HuH-7 (cell line): ENCODE measurements around the gene SLC35F3.
A peak's percentile ranks its signal among the peaks of the same experiment; 100 is the strongest.
"Not testable (repeated sequence)": the region's sequence is repeated elsewhere in the genome, so short reads cannot be mapped to it uniquely, and the experiment has no call there.

Experiments used
- DNase-seq: peaks from one replicate; pipeline ENCODE4 v3.0.0; 2011; ENCODE audit warnings: low spot score

The SLC35F3 gene

GRCh38 chr1:234322097-234322496, 417.6 kb downstream of the SLC35F3 start:
- no peak for DNase-seq

- peak; percentile 76 for DNase-seq
Measured at GRCh38 chr1:234322979-234323378, 418.5 kb downstream of the SLC35F3 start.

GRCh38 chr1:234324821-234325220, 420.3 kb downstream of the SLC35F3 start:
- DNase-seq: no peak

GRCh38 chr1:234325878-234326496, 421.5 kb downstream of the SLC35F3 start:
- no peak for DNase-seq

GRCh38 chr1:234326497-234327366, 422.3 kb downstream of the SLC35F3 start:
- DNase-seq: peak; percentile 67

GRCh38 chr1:234327577-234328164, 423.2 kb downstream of the SLC35F3 start:
- no peak for DNase-seq

GRCh38 chr1:234330843-234331215, 426.4 kb downstream of the SLC35F3 start:
- no peak for DNase-seq

GRCh38 chr1:234331507-234331906, 427.0 kb downstream of the SLC35F3 start:
- DNase-seq: no peak

- DNase-seq: no peak
Measured at GRCh38 chr1:234336359-234336758, 431.9 kb downstream of the SLC35F3 start.

- DNase-seq: no peak
Measured at GRCh38 chr1:234337233-234337632, 432.8 kb downstream of the SLC35F3 start.

GRCh38 chr1:234340528-234340927, 436.1 kb downstream of the SLC35F3 start:
- DNase-seq: no peak

GRCh38 chr1:234342774-234343173, 438.3 kb downstream of the SLC35F3 start:
- no peak for DNase-seq

- DNase-seq: no peak
Measured at GRCh38 chr1:234345237-234345636, 440.8 kb downstream of the SLC35F3 start.

GRCh38 chr1:234348964-234349363, 444.5 kb downstream of the SLC35F3 start:
- DNase-seq: peak; percentile 45

GRCh38 chr1:234355782-234356510, 451.5 kb downstream of the SLC35F3 start:
- DNase-seq: peak; percentile 20

- not testable (repeated sequence) for DNase-seq
Measured at GRCh38 chr1:234356615-234357269, 452.3 kb downstream of the SLC35F3 start.

GRCh38 chr1:234357831-234358230, 453.4 kb downstream of the SLC35F3 start:
- no peak for DNase-seq

GRCh38 chr1:234361102-234361603, 456.7 kb downstream of the SLC35F3 start:
- DNase-seq: no peak

GRCh38 chr1:234362558-234362957, 458.1 kb downstream of the SLC35F3 start:
- DNase-seq: no peak

- DNase-seq: no peak
Measured at GRCh38 chr1:234368320-234369032, 464.0 kb downstream of the SLC35F3 start.

GRCh38 chr1:234369033-234369430, 464.6 kb downstream of the SLC35F3 start:
- DNase-seq: no peak
